H1 (cell line): ENCODE measurements around the gene MEF2A. TPM values are rescaled to one million over a fixed set of nuclear protein-coding genes. Genes with fewer than 3 reads are reported as not detected.
A peak's percentile ranks its signal among the peaks of the same experiment; 100 is the strongest.

Experiments
- HDAC6 ChIP-seq: IDR thresholded peaks from one replicate; pipeline ENCODE4 v1.7.1; 2012; ENCODE audit warnings: low read depth, mild to moderate bottlenecking, inconsistent platforms, low read length, moderate library complexity
- KDM1A ChIP-seq: fragments of 200-600, 300-600 bp; sonication (generic); IDR thresholded peaks from 2 replicates; pipeline ENCODE4 v1.7.1; 2016; ENCODE audit warnings: mild to moderate bottlenecking, low read length, borderline replicate concordance
- KDM5A ChIP-seq: fragments of 200-600 bp; IDR thresholded peaks from 2 replicates; pipeline ENCODE4 v1.7.1; 2012; ENCODE audit warnings: mild to moderate bottlenecking, low read length, inconsistent platforms, mixed read lengths
- POU5F1 ChIP-seq: IDR thresholded peaks from 2 replicates; pipeline ENCODE4 v1.6.1; 2011; ENCODE audit warnings: low read depth, mild to moderate bottlenecking, low read length, moderate library complexity
- RBBP5 ChIP-seq: IDR thresholded peaks from 2 replicates; pipeline ENCODE4 v1.7.1; 2012; ENCODE audit warnings: low read depth, mild to moderate bottlenecking, inconsistent platforms, low read length, moderate library complexity, borderline replicate concordance
- SP1 ChIP-seq: IDR thresholded peaks from 2 replicates; pipeline ENCODE4 v1.6.1; 2011; ENCODE audit warnings: low read depth, low read length
- TAF7 ChIP-seq: optimal IDR thresholded peaks from 2 replicates; pipeline ENCODE3; 2011; ENCODE audit warnings: low read depth, mild to moderate bottlenecking, inconsistent platforms, low read length, moderate library complexity, borderline replicate concordance
- TEAD4 ChIP-seq: IDR thresholded peaks from 2 replicates; pipeline ENCODE4 v1.6.1; 2012; ENCODE audit warnings: low read depth, low read length, inconsistent platforms, mixed read lengths
- polyA plus RNA-seq, 7 experiments: library from polyadenylated mRNA; depleted of rRNA in 3 of 7; stranded (reverse) in 5 of 7; unstranded in 2 of 7; fragments of >200 nt in 5 of 7; fragments of 200-250 nt in 2 of 7; gene quantifications; 1 replicate in 5 of 7; 2 replicates in 1 of 7; 4 replicates in 1 of 7; pipeline versions ENCODE4 v1.2.1 to v1.2.3, GENCODE V29; 2011 to 2013; ENCODE audit warnings: missing spikeins in 2 of 7, mixed read lengths in 2 of 7
- total RNA-seq: library from RNA; stranded (reverse); fragmentation: NEBNext Ultra II Directional; extraction: Animal tissue kit (Norgen Biotek cat#: 25700); gene quantifications from 2 replicates; pipeline ENCODE4 v1.2.1, GENCODE V29; 2021

MEF2A gene
- total and polyA plus RNA-seq, 2 of the 8 experiments (the other 6 are each of a cell fraction or from before 2014, with no cell fraction given): 15.6 to 22.5 TPM

GRCh38 chr15:99565299-99566156 is at the start of gene MEF2A (continued):
- TF ChIP-seq SP1 (0 out of 2 replicates have a peak, but pooled peaks have one; percentile 53), RBBP5 (peak; percentile 39; the same call in 1 of the 2 replicates), TAF7 (peak; percentile 88), HDAC6 (no peak), POU5F1 (no peak), KDM1A (peak; percentile 97; the same call in 1 of the 2 replicates), KDM5A (no peak), TEAD4 (no peak)
- TF ChIP-seq, all 59 proteins: peak for 24
